MM.1S (cell line): ENCODE measurements around the gene ZNHIT2.

ENCODE experiments used
- DNase-seq: peaks from one replicate; pipeline ENCODE4 v3.0.0-alpha.2; 2015
- H2AFZ ChIP-seq: fragments of 300-600 bp; sonication (generic); 2 replicates; pipeline ENCODE4 v1.6.0; 2016; ENCODE audit warnings: antibody characterized with exemption, low read length
- H3F3A ChIP-seq: fragments of 300-600 bp; sonication (generic); 2 replicates; pipeline ENCODE4 v1.6.1; 2016; ENCODE audit warnings: mild to moderate bottlenecking, antibody characterized with exemption, low read length, moderate library complexity, mixed read lengths; ENCODE audit not compliant: insufficient read depth
- H3K27ac ChIP-seq: fragments of 300-600 bp; sonication (generic); 2 replicates; pipeline ENCODE4 v1.5.1; 2016; ENCODE audit warnings: mild to moderate bottlenecking, low read length
- H3K27me3 ChIP-seq: fragments of 300-600 bp; sonication (generic); replicated peaks from 2 replicates; pipeline ENCODE4 v1.6.0; 2016; ENCODE audit warnings: low read length; ENCODE audit not compliant: insufficient read depth
- H3K36me3 ChIP-seq: fragments of 300-600 bp; sonication (generic); replicated peaks from 2 replicates; pipeline ENCODE4 v1.6.1; 2016; ENCODE audit warnings: mild to moderate bottlenecking, low read length, mixed read lengths; ENCODE audit not compliant: insufficient read depth
- H3K4me1 ChIP-seq: fragments of 300-600 bp; sonication (generic); 2 replicates; pipeline ENCODE4 v1.6.1; 2016; ENCODE audit warnings: low read length, mixed read lengths
- H3K4me2 ChIP-seq: fragments of 300-600 bp; sonication (generic); 2 replicates; pipeline ENCODE4 v1.6.0; 2016; ENCODE audit warnings: low read depth, low read length
- H3K4me3 ChIP-seq: fragments of 300-600 bp; sonication (generic); 2 replicates; pipeline ENCODE4 v1.5.1; 2016; ENCODE audit warnings: low read length, mixed read lengths
- H3K79me2 ChIP-seq: fragments of 300-600 bp; sonication (generic); 2 replicates; pipeline ENCODE4 v1.6.1; 2016; ENCODE audit warnings: mixed run types, low read length, mixed read lengths
- H3K9ac ChIP-seq: fragments of 300-600 bp; sonication (generic); 2 replicates; pipeline ENCODE4 v1.6.1; 2016; ENCODE audit warnings: low read length, mixed read lengths
- H3K9me2 ChIP-seq: fragments of 300-600 bp; sonication (generic); replicated peaks from 2 replicates; pipeline ENCODE4 v1.6.1; 2016; ENCODE audit warnings: mild to moderate bottlenecking, low read length, mixed read lengths; ENCODE audit not compliant: insufficient read depth
- H3K9me3 ChIP-seq: fragments of 300-600 bp; sonication (generic); replicated peaks from 2 replicates; pipeline ENCODE4 v1.6.1; 2016; ENCODE audit warnings: mild to moderate bottlenecking, low read length, mixed read lengths; ENCODE audit not compliant: insufficient read depth
- H4K20me1 ChIP-seq: fragments of 300-600 bp; sonication (generic); 2 replicates; pipeline ENCODE4 v1.6.1; 2016; ENCODE audit warnings: mild to moderate bottlenecking, low read length, moderate library complexity, mixed read lengths; ENCODE audit not compliant: insufficient read depth
- CTCF ChIP-seq: fragments of 300-600 bp; sonication (generic); IDR thresholded peaks from 2 replicates; pipeline ENCODE4 v1.5.1; 2016; ENCODE audit warnings: antibody characterized with exemption, low read length, mixed read lengths
- EZH2 ChIP-seq: fragments of 300-600 bp; sonication (generic); optimal IDR thresholded peaks from 2 replicates; pipeline ENCODE3; 2017; ENCODE audit warnings: low read depth, mild to moderate bottlenecking, antibody characterized with exemption, low read length, mixed read lengths
- EZH2phosphoT487 ChIP-seq: fragments of 300-600 bp; sonication (generic); IDR thresholded peaks from 2 replicates; pipeline ENCODE4 v1.6.1; 2018; ENCODE audit warnings: antibody characterized with exemption, low read length

The ZNHIT2 gene

GRCh38 chr11:65116370-65117205 lies 913 bp downstream of the ZNHIT2 start:
- no peaks in the 10 kb centered on the region for H3K9me3 ChIP-seq
- peaks cover 8% of the 10 kb centered on the region for H3K36me3 ChIP-seq
- peak overlapping the region; percentile 83 for H3K4me3 ChIP-seq
- H3F3A ChIP-seq = peaks cover 41% of the 10 kb centered on the region
- H3K4me1 ChIP-seq = peaks cover 32% of the 10 kb centered on the region
- DNase-seq = peak; percentile 65
- TF ChIP-seq EZH2 (no peak), EZH2phosphoT487 (no peak), CTCF (no peak)
- H4K20me1 ChIP-seq = no peaks in the 10 kb centered on the region
- H3K27me3 ChIP-seq = no peaks in the 10 kb centered on the region
- H3K27ac ChIP-seq = peak overlapping the region; percentile 95
- H3K79me2 ChIP-seq = peaks cover 42% of the 10 kb centered on the region
- H3K9me2 ChIP-seq = no peaks in the 10 kb centered on the region
- H3K9ac ChIP-seq = peak overlapping the region; percentile 98
- peak overlapping the region; percentile 20; the same call in 1 of the 2 replicates for H2AFZ ChIP-seq
- H3K4me2 ChIP-seq = peak overlapping the region; percentile 94

- Histone ChIP-seq H3K9ac (no peak overlapping the region), H3K27me3 (no peaks in the 10 kb centered on the region), H3K9me3 (no peaks in the 10 kb centered on the region), H2AFZ (no peak overlapping the region), H3K4me1 (peaks cover 35% of the 10 kb centered on the region), H3K36me3 (peaks cover 5% of the 10 kb centered on the region), H3K4me3 (no peak overlapping the region), H4K20me1 (no peaks in the 10 kb centered on the region), H3K79me2 (peaks cover 31% of the 10 kb centered on the region), H3K4me2 (peak overlapping the region; percentile 94; the same call in 1 of the 2 replicates), H3K9me2 (no peaks in the 10 kb centered on the region), H3K27ac (no peak overlapping the region), H3F3A (peaks cover 40% of the 10 kb centered on the region)
- DNase-seq = no peak
- no peak for TF ChIP-seq CTCF
Measured at GRCh38 chr11:65115361-65116082, 2.0 kb downstream of the ZNHIT2 start.

GRCh38 chr11:65114538-65115171 lies 2.8 kb downstream of the ZNHIT2 start:
- peaks cover 38% of the 10 kb centered on the region for H3F3A ChIP-seq
- H3K27ac ChIP-seq = no peak overlapping the region
- no peak overlapping the region for H3K4me3 ChIP-seq
- H3K27me3 ChIP-seq = no peaks in the 10 kb centered on the region
- no peaks in the 10 kb centered on the region; the same call in 1 of the 2 replicates for H3K36me3 ChIP-seq
- H3K9me3 ChIP-seq = no peaks in the 10 kb centered on the region
- no peak overlapping the region for H2AFZ ChIP-seq
- H3K4me2 ChIP-seq = no peak overlapping the region
- TF ChIP-seq EZH2 (no peak), EZH2phosphoT487 (no peak), CTCF (no peak)
- no peaks in the 10 kb centered on the region for H4K20me1 ChIP-seq
- no peaks in the 10 kb centered on the region for H3K9me2 ChIP-seq
- H3K4me1 ChIP-seq = peaks cover 28% of the 10 kb centered on the region
- no peak overlapping the region for H3K9ac ChIP-seq
- DNase-seq = no peak
- peaks cover 23% of the 10 kb centered on the region for H3K79me2 ChIP-seq
